DMS79 (cell line): Measurements from ENCODE around the gene RHBDL3.
A peak's percentile ranks its signal among the peaks of the same experiment; 100 is the strongest.

Experiments
- DNase-seq: peaks from one replicate; lab custom pipeline; 2025; lab: John Stamatoyannopoulos, UW

The RHBDL3 gene

GRCh38 chr17:32266389-32267301 is 1.0 kb downstream of the RHBDL3 start:
- no peak for DNase-seq

- peak; percentile 21 for DNase-seq
Observed at GRCh38 chr17:32267690-32268205, 2.1 kb downstream of the RHBDL3 start.

- DNase-seq: no peak
Observed at GRCh38 chr17:32268734-32269288, 3.2 kb downstream of the RHBDL3 start.

- no peak for DNase-seq
Observed at GRCh38 chr17:32269377-32269776, 3.7 kb downstream of the RHBDL3 start.

- DNase-seq: no peak
Observed at GRCh38 chr17:32271844-32272243, 6.2 kb downstream of the RHBDL3 start.

GRCh38 chr17:32274101-32274500 is 8.5 kb downstream of the RHBDL3 start:
- no peak for DNase-seq

- DNase-seq: no peak
Observed at GRCh38 chr17:32274643-32275042, 9.0 kb downstream of the RHBDL3 start.

- DNase-seq: no peak
Observed at GRCh38 chr17:32275060-32276042, 9.7 kb downstream of the RHBDL3 start.

GRCh38 chr17:32276171-32276601 is 10.6 kb downstream of the RHBDL3 start:
- DNase-seq: no peak

- DNase-seq: no peak
Observed at GRCh38 chr17:32277284-32277683, 11.7 kb downstream of the RHBDL3 start.

GRCh38 chr17:32278815-32279214 is 13.2 kb downstream of the RHBDL3 start:
- DNase-seq: no peak

- DNase-seq: no peak
Observed at GRCh38 chr17:32279891-32280716, 14.5 kb downstream of the RHBDL3 start.

- peak; percentile 59 for DNase-seq
Observed at GRCh38 chr17:32281011-32281451, 15.4 kb downstream of the RHBDL3 start.

GRCh38 chr17:32283745-32284201 is 18.1 kb downstream of the RHBDL3 start:
- DNase-seq: no peak

GRCh38 chr17:32285306-32285705 is 19.7 kb downstream of the RHBDL3 start:
- DNase-seq: no peak

- no peak for DNase-seq
Observed at GRCh38 chr17:32285746-32286517, 20.3 kb downstream of the RHBDL3 start.

GRCh38 chr17:32286518-32286900 is 20.9 kb downstream of the RHBDL3 start:
- DNase-seq: no peak

- no peak for DNase-seq
Observed at GRCh38 chr17:32287804-32288511, 22.3 kb downstream of the RHBDL3 start.

- no peak for DNase-seq
Observed at GRCh38 chr17:32288615-32289014, 23.0 kb downstream of the RHBDL3 start.
